ENCODE measurements around the gene VWA3A.

The VWA3A gene

DNA sequence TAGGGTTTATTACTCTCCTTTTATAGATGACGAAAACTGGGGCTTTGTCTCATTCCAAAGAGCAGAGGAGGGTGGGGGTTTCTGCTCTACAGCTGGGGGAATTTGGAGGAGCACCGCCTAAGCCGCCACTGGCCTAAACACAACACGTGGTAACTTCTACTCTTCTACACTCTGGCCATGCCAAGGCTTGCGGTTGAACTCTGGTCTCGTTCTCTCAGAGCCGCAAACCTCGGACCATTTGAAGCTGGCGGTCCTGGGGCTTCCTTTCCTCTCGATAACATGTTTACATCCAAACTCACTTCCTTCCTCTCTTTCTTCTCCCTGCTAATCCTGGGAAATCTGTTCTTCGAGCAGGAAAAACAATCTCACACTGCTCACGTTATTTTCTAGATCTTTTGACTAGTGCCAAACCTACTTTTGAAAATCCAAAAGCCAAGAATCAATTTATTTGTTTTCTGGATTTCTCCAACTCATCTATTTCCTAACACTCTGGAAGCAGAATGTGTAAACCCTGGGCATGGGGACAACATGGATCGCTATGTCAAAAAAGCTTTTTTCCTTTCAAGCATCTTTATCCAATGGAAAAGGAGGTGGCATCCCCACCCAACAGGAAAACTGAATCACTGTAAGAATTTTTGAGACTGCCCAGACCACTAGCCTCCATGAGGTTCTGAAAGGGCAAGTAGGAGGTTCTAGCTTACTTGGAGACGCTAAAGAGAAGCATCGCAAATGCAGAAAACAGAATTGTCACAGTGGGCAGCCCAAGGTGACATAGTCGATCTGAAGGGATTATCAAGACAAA is 100.1 kb downstream of the VWA3A start:
- TF ChIP-seq POLR2AphosphoS5 (IDR thresholded peaks at IDR 0.05; ENCODE audit: low read depth) (0 out of 2 replicates have a peak, but pooled peaks have one; percentile 32), SPI1 (IDR thresholded peaks at IDR 0.05; ENCODE audit: borderline replicate concordance, low read depth) (peak; percentile 49; the same call in 1 of the 2 replicates), GABPA (IDR thresholded peaks at IDR 0.05; ENCODE audit: low read depth) (0 out of 2 replicates have a peak, but pooled peaks have one; percentile 13)
- TF ChIP-seq, protein P1, sequence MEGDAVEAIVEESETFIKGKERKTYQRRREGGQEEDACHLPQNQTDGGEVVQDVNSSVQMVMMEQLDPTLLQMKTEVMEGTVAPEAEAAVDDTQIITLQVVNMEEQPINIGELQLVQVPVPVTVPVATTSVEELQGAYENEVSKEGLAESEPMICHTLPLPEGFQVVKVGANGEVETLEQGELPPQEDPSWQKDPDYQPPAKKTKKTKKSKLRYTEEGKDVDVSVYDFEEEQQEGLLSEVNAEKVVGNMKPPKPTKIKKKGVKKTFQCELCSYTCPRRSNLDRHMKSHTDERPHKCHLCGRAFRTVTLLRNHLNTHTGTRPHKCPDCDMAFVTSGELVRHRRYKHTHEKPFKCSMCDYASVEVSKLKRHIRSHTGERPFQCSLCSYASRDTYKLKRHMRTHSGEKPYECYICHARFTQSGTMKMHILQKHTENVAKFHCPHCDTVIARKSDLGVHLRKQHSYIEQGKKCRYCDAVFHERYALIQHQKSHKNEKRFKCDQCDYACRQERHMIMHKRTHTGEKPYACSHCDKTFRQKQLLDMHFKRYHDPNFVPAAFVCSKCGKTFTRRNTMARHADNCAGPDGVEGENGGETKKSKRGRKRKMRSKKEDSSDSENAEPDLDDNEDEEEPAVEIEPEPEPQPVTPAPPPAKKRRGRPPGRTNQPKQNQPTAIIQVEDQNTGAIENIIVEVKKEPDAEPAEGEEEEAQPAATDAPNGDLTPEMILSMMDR (IDR thresholded peaks at IDR 0.05; ENCODE audit: insufficient read depth, low read length) = no peak
- TF ChIP-seq, protein P2, sequence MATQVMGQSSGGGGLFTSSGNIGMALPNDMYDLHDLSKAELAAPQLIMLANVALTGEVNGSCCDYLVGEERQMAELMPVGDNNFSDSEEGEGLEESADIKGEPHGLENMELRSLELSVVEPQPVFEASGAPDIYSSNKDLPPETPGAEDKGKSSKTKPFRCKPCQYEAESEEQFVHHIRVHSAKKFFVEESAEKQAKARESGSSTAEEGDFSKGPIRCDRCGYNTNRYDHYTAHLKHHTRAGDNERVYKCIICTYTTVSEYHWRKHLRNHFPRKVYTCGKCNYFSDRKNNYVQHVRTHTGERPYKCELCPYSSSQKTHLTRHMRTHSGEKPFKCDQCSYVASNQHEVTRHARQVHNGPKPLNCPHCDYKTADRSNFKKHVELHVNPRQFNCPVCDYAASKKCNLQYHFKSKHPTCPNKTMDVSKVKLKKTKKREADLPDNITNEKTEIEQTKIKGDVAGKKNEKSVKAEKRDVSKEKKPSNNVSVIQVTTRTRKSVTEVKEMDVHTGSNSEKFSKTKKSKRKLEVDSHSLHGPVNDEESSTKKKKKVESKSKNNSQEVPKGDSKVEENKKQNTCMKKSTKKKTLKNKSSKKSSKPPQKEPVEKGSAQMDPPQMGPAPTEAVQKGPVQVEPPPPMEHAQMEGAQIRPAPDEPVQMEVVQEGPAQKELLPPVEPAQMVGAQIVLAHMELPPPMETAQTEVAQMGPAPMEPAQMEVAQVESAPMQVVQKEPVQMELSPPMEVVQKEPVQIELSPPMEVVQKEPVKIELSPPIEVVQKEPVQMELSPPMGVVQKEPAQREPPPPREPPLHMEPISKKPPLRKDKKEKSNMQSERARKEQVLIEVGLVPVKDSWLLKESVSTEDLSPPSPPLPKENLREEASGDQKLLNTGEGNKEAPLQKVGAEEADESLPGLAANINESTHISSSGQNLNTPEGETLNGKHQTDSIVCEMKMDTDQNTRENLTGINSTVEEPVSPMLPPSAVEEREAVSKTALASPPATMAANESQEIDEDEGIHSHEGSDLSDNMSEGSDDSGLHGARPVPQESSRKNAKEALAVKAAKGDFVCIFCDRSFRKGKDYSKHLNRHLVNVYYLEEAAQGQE (IDR thresholded peaks at IDR 0.05; ENCODE audit: insufficient replicate concordance, low read depth) = no peak
- Histone ChIP-seq H3K4me3 (replicated peaks; ENCODE audit: insufficient read depth, low read length) (peak overlapping the region; percentile 70), H3K27me3 (ENCODE audit: insufficient read depth, poor library complexity, severe bottlenecking) (no peaks in the 10 kb centered on the region), H3K27ac (replicated peaks) (no peak overlapping the region)
- peak in 1 of 2 experiments; percentile 88 for DNase-seq (ENCODE audit: low read depth in 1 of 2, low spot score in 1 of 2)

DNA sequence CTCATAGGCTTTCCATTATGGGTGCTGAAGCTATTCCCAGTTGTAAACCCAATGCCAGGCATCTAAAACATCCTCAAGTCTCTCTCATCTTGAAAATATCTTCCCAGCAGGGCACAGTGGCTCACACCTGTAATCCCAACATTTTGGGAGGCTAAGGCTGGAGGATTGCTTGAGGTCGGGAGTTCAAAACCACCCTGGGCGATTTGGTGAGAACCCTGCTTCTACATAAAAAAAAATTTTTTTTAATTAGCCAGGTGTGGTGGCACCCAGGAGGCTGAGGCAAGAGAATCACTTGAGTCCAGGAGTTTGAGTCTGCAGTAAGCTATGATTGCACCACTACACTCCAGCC is 100.7 kb downstream of the VWA3A start:
- no peak overlapping the region for H3K27ac ChIP-seq (replicated peaks)
- DNase-seq (ENCODE audit: low read depth in 1 of 2, low spot score in 1 of 2) = no peak
- TF ChIP-seq, protein P2 (IDR thresholded peaks at IDR 0.05; ENCODE audit: insufficient replicate concordance, low read depth) = peak; percentile 51
- TF ChIP-seq POLR2AphosphoS5 (IDR thresholded peaks at IDR 0.05; ENCODE audit: low read depth) = no peak
- H3K4me3 ChIP-seq (replicated peaks; ENCODE audit: insufficient read depth, low read length) = no peak overlapping the region
- H3K27me3 ChIP-seq (ENCODE audit: insufficient read depth, poor library complexity, severe bottlenecking) = no peaks in the 10 kb centered on the region

- no peak overlapping the region for H3K4me3 ChIP-seq (replicated peaks; ENCODE audit: insufficient read depth, low read length)
- no peak for DNase-seq (ENCODE audit: low read depth in 1 of 2, low spot score in 1 of 2)
- TF ChIP-seq, protein P1 (IDR thresholded peaks at IDR 0.05; ENCODE audit: insufficient read depth, low read length) = no peak
- no peak for TF ChIP-seq SPI1 (IDR thresholded peaks at IDR 0.05; ENCODE audit: borderline replicate concordance, low read depth)
- no peak overlapping the region for H3K27ac ChIP-seq (replicated peaks)
- no peaks in the 10 kb centered on the region for H3K27me3 ChIP-seq (ENCODE audit: insufficient read depth, poor library complexity, severe bottlenecking)
Measured at GRCh38 chr16:22194707-22195444, 102.5 kb downstream of the VWA3A start.

- H3K4me3 ChIP-seq (replicated peaks; ENCODE audit: insufficient read depth, low read length) = no peak overlapping the region; the same call in 1 of the 2 replicates
Measured at GRCh38 chr16:22195445-22195694, 103.0 kb downstream of the VWA3A start.

More at GRCh38 chr16:22195445-22195694, 103.0 kb downstream of the VWA3A start:
- DNase-seq (ENCODE audit: low read depth in 1 of 2, low spot score in 1 of 2) = no peak
- no peak overlapping the region for H3K27ac ChIP-seq (replicated peaks)
- TF ChIP-seq, protein P1 (IDR thresholded peaks at IDR 0.05; ENCODE audit: insufficient read depth, low read length) = no peak
- TF ChIP-seq, protein P2 (IDR thresholded peaks at IDR 0.05; ENCODE audit: insufficient replicate concordance, low read depth) = no peak
- TF ChIP-seq GABPA (IDR thresholded peaks at IDR 0.05; ENCODE audit: low read depth) (no peak), POLR2AphosphoS5 (IDR thresholded peaks at IDR 0.05; ENCODE audit: low read depth) (no peak), SPI1 (IDR thresholded peaks at IDR 0.05; ENCODE audit: borderline replicate concordance, low read depth) (no peak)
- no peaks in the 10 kb centered on the region for H3K27me3 ChIP-seq (ENCODE audit: insufficient read depth, poor library complexity, severe bottlenecking)

Data from HL-60 (cell line).